Central memory CD4-positive, alpha-beta T cell (primary cell): ENCODE results near the gene NUP85.
"Not testable (repeated sequence)": the region's sequence is repeated elsewhere in the genome, so short reads cannot be mapped to it uniquely, and the experiment has no call there.

Source experiments
- DNase-seq: peaks from one replicate; pipeline ENCODE4 v3.0.0; 2022
- total RNA-seq, 3 experiments: gene quantifications; one replicate each; lab custom pipeline; 2026; lab: John Stamatoyannopoulos, UW

The NUP85 gene, protein sequence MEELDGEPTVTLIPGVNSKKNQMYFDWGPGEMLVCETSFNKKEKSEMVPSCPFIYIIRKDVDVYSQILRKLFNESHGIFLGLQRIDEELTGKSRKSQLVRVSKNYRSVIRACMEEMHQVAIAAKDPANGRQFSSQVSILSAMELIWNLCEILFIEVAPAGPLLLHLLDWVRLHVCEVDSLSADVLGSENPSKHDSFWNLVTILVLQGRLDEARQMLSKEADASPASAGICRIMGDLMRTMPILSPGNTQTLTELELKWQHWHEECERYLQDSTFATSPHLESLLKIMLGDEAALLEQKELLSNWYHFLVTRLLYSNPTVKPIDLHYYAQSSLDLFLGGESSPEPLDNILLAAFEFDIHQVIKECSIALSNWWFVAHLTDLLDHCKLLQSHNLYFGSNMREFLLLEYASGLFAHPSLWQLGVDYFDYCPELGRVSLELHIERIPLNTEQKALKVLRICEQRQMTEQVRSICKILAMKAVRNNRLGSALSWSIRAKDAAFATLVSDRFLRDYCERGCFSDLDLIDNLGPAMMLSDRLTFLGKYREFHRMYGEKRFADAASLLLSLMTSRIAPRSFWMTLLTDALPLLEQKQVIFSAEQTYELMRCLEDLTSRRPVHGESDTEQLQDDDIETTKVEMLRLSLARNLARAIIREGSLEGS
- 59.2 to 85.3 (median 59.9) reads per million in 3 experiments for total RNA-seq

GRCh38 chr17:75205037-75205792, at the start of gene NUP85:
Gene NUP85, plus strand, starts transcription at chr17:75205679. Its CDS starts 83 bp downstream, at chr17:75205762.
- peak; percentile 91 for DNase-seq

- DNase-seq: not testable (repeated sequence)
These were observed 47.0 kb upstream of the NUP85 start for GRCh38 chr17:75158480-75158879.

- DNase-seq: no peak
These were observed 46.1 kb upstream of the NUP85 start for GRCh38 chr17:75159196-75160031.

GRCh38 chr17:75160211-75160610, 45.3 kb upstream of the NUP85 start:
- DNase-seq: no peak

GRCh38 chr17:75163074-75163473, 42.4 kb upstream of the NUP85 start:
- DNase-seq: no peak

DNA sequence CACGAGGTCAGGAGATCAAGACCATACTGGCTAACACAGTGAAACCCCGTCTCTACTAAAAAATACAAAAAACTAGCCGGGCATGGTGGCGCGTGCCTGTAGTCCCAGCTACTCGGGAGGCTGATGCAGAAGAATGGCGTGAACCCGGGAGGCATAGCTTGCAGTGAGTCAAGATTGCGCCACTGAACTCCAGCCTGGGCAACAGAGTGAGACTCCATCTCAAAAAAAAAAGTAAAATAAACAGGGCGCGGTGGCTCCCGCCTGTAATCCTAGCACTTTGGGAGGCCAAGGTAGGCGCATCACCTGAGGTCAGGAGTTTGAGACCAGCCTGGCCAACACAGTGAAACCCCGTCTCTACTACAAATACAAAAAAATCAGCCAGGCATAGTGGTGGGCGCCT, 40.9 kb upstream of the NUP85 start:
- not testable (repeated sequence) for DNase-seq

GRCh38 chr17:75168998-75169397, 36.5 kb upstream of the NUP85 start:
- no peak for DNase-seq

DNA sequence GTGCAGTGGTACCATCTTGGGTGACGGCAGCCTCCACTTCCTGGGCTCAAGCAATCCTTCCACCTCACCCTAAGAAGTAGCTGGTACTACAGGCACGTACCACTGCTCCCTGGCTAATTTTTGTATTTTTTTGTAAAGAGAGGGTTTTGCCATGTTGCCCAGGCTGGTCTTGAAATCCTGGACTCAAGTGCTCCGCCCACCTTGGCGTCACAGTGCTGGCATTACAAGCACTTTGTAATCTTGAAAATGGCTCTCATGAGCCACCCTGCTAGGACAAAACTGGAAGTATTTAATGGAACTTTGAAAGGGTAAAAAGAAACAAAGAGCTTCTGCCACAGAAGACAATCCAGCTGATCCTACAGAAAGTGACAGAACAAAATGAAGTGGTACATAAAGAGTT, 32.0 kb upstream of the NUP85 start:
- DNase-seq: no peak

DNA sequence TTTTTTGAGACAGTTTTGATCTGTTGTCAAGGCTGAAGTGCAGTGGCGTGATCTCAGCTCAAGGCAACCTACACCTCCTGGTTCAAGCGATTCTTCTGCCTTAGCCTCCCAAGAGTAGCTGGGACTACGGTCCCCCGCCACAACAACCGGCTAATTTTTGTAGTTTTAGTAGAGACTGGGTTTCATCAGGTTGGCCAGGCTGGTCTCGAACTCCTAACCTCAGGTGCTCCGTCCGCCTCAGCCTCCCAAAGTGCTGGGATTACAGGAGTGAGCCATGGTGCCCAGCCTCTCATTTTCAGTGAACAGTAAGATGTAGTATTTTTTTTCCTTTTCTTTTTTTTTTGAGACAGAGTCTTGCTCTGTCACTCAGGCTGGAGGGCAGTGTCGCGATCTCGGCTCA, 30.5 kb upstream of the NUP85 start:
- no peak for DNase-seq

- DNase-seq: no peak
These were observed 28.9 kb upstream of the NUP85 start for GRCh38 chr17:75176625-75177024.

DNA sequence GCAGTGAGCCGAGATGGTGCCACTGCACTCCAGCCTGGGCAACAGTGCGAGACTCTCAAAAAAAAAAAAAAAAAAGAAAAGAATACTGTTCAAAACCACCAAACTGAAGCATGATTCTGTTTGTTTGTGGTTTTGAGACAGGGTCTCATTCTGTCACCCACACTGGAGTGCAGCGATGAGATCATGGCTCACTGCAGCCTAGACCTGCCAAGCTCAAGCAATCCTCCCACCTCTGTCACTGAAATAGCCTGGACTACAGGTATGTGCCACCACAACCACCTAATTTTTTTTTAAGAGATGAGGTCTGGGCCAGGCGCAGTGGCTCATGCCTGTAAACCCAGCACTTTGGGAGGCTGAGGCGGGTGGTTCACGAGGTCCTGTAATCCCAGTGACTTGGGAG, 27.0 kb upstream of the NUP85 start:
- DNase-seq: no peak

DNA sequence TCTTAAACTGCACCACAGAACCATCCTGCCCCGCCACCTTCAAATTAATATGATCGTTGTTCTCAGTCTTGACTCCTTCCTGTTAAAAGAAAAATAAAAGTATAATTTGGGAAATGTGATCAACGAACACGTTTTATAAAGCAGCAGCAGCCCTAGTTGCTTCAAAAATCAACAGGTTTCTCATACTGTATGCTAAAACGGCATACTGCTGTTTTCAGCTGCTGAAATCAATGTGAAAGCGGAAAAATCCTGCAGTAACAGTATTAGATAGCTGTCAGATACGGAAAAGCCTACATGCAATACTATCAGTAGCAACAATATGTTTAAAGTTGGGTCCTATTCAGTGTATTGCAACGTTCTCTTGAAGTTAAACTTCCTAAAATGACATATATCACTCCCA, 24.4 kb upstream of the NUP85 start:
- DNase-seq: no peak

GRCh38 chr17:75181608-75182318, 23.7 kb upstream of the NUP85 start:
- DNase-seq: peak; percentile 44

GRCh38 chr17:75182319-75182568, 23.2 kb upstream of the NUP85 start:
- no peak for DNase-seq

DNA sequence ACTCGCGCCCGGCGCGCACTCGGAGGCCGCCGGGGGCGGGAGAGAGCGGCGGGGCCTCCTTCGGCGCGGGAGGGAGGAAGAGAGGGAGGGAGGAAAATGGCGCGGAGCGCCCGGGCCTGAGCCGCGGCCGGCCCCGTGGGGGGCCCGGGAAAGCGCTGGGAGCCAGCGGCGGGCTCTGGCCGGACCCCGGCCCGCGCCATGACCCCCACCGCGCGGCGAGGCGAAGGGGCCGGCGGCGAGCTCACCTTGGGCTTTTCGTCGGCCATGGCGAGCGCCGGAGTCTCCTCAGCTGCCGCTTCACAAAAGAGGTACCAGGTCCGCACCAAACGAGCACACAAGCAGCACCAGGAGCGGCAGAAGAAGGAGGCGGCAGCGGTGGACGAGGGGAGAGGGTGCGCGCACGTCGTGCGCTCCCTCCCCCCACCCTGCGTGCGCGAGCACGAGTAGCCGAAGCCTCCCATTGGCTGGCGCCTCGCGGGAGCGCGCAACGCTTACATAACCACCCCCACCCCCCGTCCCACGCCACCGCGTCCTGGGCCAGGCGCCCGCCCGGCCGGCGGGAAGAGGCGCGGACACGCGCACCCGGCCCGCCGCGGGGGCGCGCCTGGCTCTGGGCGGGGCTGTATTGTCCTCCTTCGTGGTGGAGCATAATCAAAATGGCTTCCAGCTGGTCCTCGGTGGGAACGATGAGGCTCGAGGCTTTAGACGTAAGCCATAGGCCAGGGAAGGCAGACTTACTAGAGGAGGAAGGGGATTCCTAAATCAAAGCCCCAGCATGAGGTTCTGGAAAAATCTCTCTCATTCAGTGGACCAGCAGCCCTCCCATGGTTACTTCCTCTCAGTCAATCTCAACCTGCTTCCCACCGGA, 22.7 kb upstream of the NUP85 start, which contains the start of gene SUMO2:
SUMO2 (minus strand) TSS at position 391 of the 868 bp plus-strand sequence; CDS start at position 266, 125 bp downstream.
- DNase-seq: peak; percentile 93

GRCh38 chr17:75183999-75184884, 21.2 kb upstream of the NUP85 start:
- DNase-seq: no peak

DNA sequence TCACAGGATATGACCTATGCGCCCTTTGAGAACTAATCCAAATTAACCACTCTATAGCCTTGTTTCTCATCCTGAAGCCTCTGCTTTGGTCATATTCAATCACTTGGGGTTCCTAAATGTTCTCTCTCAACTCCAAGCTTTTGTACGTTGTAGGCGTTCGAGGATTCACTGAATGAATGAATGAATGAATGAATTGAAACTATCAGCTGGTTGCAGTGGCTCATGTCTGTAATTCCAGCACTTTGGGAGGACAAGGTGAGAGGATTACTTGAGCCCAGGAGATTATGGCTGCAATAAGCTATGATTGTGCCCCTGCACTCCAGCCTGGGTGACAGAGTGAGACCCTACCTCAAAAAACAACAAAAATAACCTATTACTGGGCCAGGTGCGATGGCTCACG, 16.9 kb upstream of the NUP85 start:
- no peak for DNase-seq

DNA sequence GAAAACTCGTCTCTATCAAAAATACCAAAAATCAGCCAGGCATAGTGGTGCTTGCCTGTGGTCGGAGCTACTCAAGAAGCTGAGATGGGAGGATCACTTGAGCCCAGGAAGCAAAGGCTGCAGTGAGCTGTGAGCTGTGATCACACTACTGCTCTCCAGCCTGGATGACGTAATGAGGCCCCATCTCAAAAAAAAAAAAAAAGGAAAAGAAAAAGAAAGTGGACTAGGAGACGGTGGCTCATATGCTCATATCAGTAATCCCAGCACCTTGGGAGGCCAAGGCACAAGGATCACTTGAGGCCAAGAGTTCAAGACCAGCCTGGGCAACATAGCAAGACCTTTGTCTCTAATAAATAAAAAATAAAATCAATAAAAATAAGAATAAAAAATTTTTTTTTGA, 13.9 kb upstream of the NUP85 start:
- no peak for DNase-seq

GRCh38 chr17:75194879-75195278, 10.6 kb upstream of the NUP85 start:
- DNase-seq: no peak
